Effector memory CD4-positive, alpha-beta T cell (primary cell): ENCODE measurements around the gene FHL1.

Experiments used
- DNase-seq, 3 donors: peaks; one replicate each; pipeline ENCODE4 v3.0.0-alpha.2; 2020
- H3K27ac ChIP-seq: 2 replicates; pipeline ENCODE4 v1.7.0; 2013; ENCODE audit warnings: mild to moderate bottlenecking, low read length, moderate library complexity; ENCODE audit not compliant: insufficient read depth, poor library complexity, severe bottlenecking
- H3K27me3 ChIP-seq: replicated peaks from 2 replicates; pipeline ENCODE4 v1.7.0; 2013; ENCODE audit warnings: mild to moderate bottlenecking, low read length; ENCODE audit not compliant: insufficient read depth, control insufficient read depth, poor library complexity, severe bottlenecking
- H3K36me3 ChIP-seq: 2 replicates; pipeline ENCODE4 v1.7.0; 2013; ENCODE audit warnings: mild to moderate bottlenecking, low read length, moderate library complexity; ENCODE audit not compliant: control insufficient read depth, insufficient read depth
- H3K4me1 ChIP-seq: 2 replicates; pipeline ENCODE4 v1.7.0; 2013; ENCODE audit warnings: low read length, mild to moderate bottlenecking; ENCODE audit not compliant: control insufficient read depth, insufficient read depth, poor library complexity, severe bottlenecking
- H3K4me3 ChIP-seq: 2 replicates; pipeline ENCODE4 v1.7.0; 2013; ENCODE audit warnings: low read length, low read depth, mild to moderate bottlenecking; ENCODE audit not compliant: insufficient read depth, poor library complexity, severe bottlenecking
- H3K9me3 ChIP-seq: 2 replicates; pipeline ENCODE4 v1.7.0; 2013; ENCODE audit warnings: mild to moderate bottlenecking, low read length, moderate library complexity; ENCODE audit not compliant: control insufficient read depth

Gene FHL1

DNA sequence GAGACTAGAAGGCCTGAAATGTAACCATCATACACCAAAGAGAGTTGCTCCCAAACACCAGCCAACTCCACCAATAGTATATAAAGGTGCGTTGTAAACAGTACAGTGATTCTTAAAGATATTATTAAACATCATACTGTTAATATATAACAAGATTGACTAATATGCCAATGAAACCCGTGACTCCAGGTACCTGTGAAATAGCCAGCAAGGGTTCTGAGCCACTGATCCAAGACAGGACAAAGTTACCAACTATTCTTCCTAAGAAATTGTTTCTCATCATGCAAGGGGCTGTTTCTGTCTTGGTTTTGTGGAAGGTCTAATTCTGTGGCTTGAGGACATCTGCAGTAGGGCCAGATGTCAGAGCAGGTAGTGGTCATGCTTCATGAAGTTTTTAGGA, 47.2 kb downstream of the FHL1 start:
- no peaks in the 10 kb centered on the region for H3K36me3 ChIP-seq
- no peaks in the 10 kb centered on the region for H3K9me3 ChIP-seq
- no peaks in the 10 kb centered on the region for H3K27me3 ChIP-seq
- DNase-seq: no peak
- no peak overlapping the region for H3K27ac ChIP-seq
- H3K4me1 ChIP-seq: peaks cover 8% of the 10 kb centered on the region
- H3K4me3 ChIP-seq: no peak overlapping the region

GRCh38 chrX:136195247-136195646, 47.9 kb downstream of the FHL1 start:
- Histone ChIP-seq H3K27ac (no peak overlapping the region), H3K9me3 (no peaks in the 10 kb centered on the region), H3K4me1 (peaks cover 8% of the 10 kb centered on the region), H3K4me3 (no peak overlapping the region), H3K36me3 (no peaks in the 10 kb centered on the region), H3K27me3 (no peaks in the 10 kb centered on the region)
- DNase-seq: no peak

- Histone ChIP-seq H3K4me3 (no peak overlapping the region), H3K27ac (no peak overlapping the region), H3K36me3 (no peaks in the 10 kb centered on the region), H3K9me3 (no peaks in the 10 kb centered on the region), H3K27me3 (no peaks in the 10 kb centered on the region), H3K4me1 (peaks cover 6% of the 10 kb centered on the region)
- no peak for DNase-seq
These were observed 49.4 kb downstream of the FHL1 start for GRCh38 chrX:136196691-136197155.

GRCh38 chrX:136198010-136198409, 50.7 kb downstream of the FHL1 start:
- DNase-seq: no peak
- no peaks in the 10 kb centered on the region for H3K27me3 ChIP-seq
- no peak overlapping the region for H3K27ac ChIP-seq
- peaks cover 6% of the 10 kb centered on the region for H3K4me1 ChIP-seq
- no peaks in the 10 kb centered on the region for H3K9me3 ChIP-seq
- no peaks in the 10 kb centered on the region for H3K36me3 ChIP-seq
- H3K4me3 ChIP-seq: no peak overlapping the region

- H3K4me1 ChIP-seq: peaks cover 7% of the 10 kb centered on the region
- H3K27me3 ChIP-seq: no peaks in the 10 kb centered on the region
- no peaks in the 10 kb centered on the region for H3K36me3 ChIP-seq
- H3K9me3 ChIP-seq: no peaks in the 10 kb centered on the region
- no peak for DNase-seq
- H3K27ac ChIP-seq: no peak overlapping the region
- H3K4me3 ChIP-seq: no peak overlapping the region
These were observed 51.4 kb downstream of the FHL1 start for GRCh38 chrX:136198678-136199243.

DNA sequence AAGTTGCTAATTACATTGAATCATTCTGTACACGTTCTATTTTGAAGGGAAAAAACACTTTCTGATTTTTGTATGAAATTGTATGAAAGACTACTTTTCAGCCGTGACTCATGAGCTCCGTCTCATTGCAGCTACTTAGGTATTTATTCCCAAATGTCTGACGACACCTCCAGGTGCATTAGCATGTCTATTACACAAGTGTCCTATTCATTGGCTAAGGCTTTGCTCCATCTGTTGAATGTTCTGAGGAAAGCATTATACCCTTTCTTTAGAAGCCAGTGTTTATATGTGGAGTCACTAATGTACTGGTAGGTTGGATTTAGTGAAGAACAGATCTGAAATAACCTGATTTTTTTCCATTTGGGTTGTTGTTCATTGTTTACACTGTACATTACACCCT, 52.0 kb downstream of the FHL1 start:
- no peaks in the 10 kb centered on the region for H3K27me3 ChIP-seq
- peaks cover 7% of the 10 kb centered on the region for H3K4me1 ChIP-seq
- no peak overlapping the region for H3K27ac ChIP-seq
- no peaks in the 10 kb centered on the region for H3K9me3 ChIP-seq
- no peaks in the 10 kb centered on the region for H3K36me3 ChIP-seq
- no peak for DNase-seq
- no peak overlapping the region for H3K4me3 ChIP-seq

- DNase-seq: no peak
- Histone ChIP-seq H3K36me3 (no peaks in the 10 kb centered on the region), H3K27ac (no peak overlapping the region), H3K4me1 (peaks cover 10% of the 10 kb centered on the region), H3K27me3 (no peaks in the 10 kb centered on the region), H3K4me3 (no peak overlapping the region), H3K9me3 (no peaks in the 10 kb centered on the region)
These were observed 53.1 kb downstream of the FHL1 start for GRCh38 chrX:136200466-136200865.

DNA sequence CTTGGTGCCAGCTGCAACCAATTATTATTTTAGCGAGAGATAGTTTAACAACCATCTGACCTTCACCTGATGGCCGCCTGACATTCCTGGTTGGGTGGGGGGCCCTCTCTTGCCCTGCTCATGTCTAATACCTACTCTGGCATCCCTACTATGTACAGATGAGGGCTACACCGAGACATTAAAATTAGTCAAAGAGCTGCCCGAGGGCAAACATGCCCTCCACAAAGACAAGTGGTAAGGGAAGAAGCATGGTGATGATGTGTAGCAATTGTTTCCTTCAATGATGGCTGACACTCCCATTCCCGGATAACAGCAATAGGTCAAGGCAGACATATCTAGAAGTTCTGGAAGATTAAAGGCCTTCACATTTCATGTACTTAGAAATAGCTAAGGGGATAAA, 54.3 kb downstream of the FHL1 start:
- no peak for DNase-seq
- H3K4me3 ChIP-seq: no peak overlapping the region
- no peaks in the 10 kb centered on the region for H3K27me3 ChIP-seq
- no peak overlapping the region for H3K27ac ChIP-seq
- no peaks in the 10 kb centered on the region for H3K9me3 ChIP-seq
- no peaks in the 10 kb centered on the region for H3K36me3 ChIP-seq
- H3K4me1 ChIP-seq: peaks cover 10% of the 10 kb centered on the region

DNA sequence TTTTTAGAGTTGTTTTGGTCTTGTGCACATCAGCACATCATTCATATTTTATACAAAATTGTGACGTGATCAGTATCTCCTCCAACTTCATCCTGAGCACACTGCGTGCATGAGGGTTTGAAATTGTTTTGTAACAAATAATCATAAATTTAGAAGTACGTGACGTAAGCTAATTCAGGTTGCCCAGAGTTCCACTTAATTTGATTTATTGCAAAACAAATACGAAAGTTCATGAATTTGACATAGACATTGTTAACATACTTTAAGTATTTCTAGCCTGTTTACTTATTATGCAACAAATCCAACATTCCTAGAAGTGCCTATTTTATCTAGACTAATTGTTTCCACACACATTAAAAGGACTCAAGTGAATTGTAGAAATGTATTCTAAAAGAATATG, 55.6 kb downstream of the FHL1 start:
- Histone ChIP-seq H3K27ac (no peak overlapping the region), H3K36me3 (no peaks in the 10 kb centered on the region), H3K27me3 (no peaks in the 10 kb centered on the region), H3K9me3 (no peaks in the 10 kb centered on the region), H3K4me3 (no peak overlapping the region), H3K4me1 (peaks cover 10% of the 10 kb centered on the region)
- no peak for DNase-seq

GRCh38 chrX:136203438-136203837, 56.1 kb downstream of the FHL1 start:
- no peak overlapping the region for H3K4me3 ChIP-seq
- H3K9me3 ChIP-seq: no peaks in the 10 kb centered on the region
- H3K27ac ChIP-seq: no peak overlapping the region
- H3K4me1 ChIP-seq: peaks cover 10% of the 10 kb centered on the region
- no peaks in the 10 kb centered on the region for H3K27me3 ChIP-seq
- no peak for DNase-seq
- H3K36me3 ChIP-seq: no peaks in the 10 kb centered on the region
